ENCODE measurements around the gene LMX1A. TPM values are rescaled to one million over a fixed set of nuclear protein-coding genes. Genes with fewer than 3 reads are reported as not detected.

The LMX1A gene
- polyA plus RNA-seq, 1 donor from 2014 or later: 0.47 TPM

GRCh38 chr1:165344198-165344597 lies 12.3 kb downstream of the LMX1A start:
- Histone ChIP-seq H3K9me2 (ENCODE audit: insufficient read depth, low read length) (no peaks in the 10 kb centered on the region), H4K20me1 (ENCODE audit: insufficient read depth) (no peaks in the 10 kb centered on the region), H3F3A (ENCODE audit: insufficient read depth, low read length, poor library complexity, severe bottlenecking) (no peaks in the 10 kb centered on the region), H3K9ac (ENCODE audit: low read length) (no peak overlapping the region), H3K4me2 (ENCODE audit: low read length) (no peak overlapping the region), H3K79me2 (replicated peaks; ENCODE audit: insufficient read depth, low read length) (no peaks in the 10 kb centered on the region), H3K4me3 (ENCODE audit: low read length) (no peak overlapping the region), H3K27ac (ENCODE audit: low read length) (no peak overlapping the region), H3K9me3 (ENCODE audit: low read length) (no peaks in the 10 kb centered on the region), H2AFZ (ENCODE audit: low read depth, low read length) (no peak overlapping the region), H3K27me3 (ENCODE audit: insufficient read depth, low read depth, low read length) (peaks cover 10% of the 10 kb centered on the region), H3K36me3 (ENCODE audit: insufficient read depth, low read length) (no peaks in the 10 kb centered on the region)
- TF ChIP-seq RAD21 (conservative IDR thresholded peaks at IDR 0.05) (no peak), POLR2AphosphoS5 (IDR thresholded peaks at IDR 0.05) (no peak), REST (IDR thresholded peaks at IDR 0.05; ENCODE audit: borderline replicate concordance) (no peak), EZH2 (IDR thresholded peaks at IDR 0.05; ENCODE audit: borderline replicate concordance, insufficient read depth, low read length, poor library complexity, severe bottlenecking) (no peak), TAF1 (IDR thresholded peaks at IDR 0.05; ENCODE audit: low read depth) (no peak), MXI1 (conservative IDR thresholded peaks at IDR 0.05; ENCODE audit: poor library complexity, severe bottlenecking) (no peak), CTCF (IDR thresholded peaks at IDR 0.05; ENCODE audit: poor library complexity, severe bottlenecking) (no peak), SMC3 (conservative IDR thresholded peaks at IDR 0.05; ENCODE audit: poor library complexity) (no peak), EP300 (conservative IDR thresholded peaks at IDR 0.05; ENCODE audit: poor library complexity, severe bottlenecking) (no peak)

GRCh38 chr1:165342587-165342986 lies 13.9 kb downstream of the LMX1A start:
- H3K27me3 ChIP-seq (ENCODE audit: insufficient read depth, low read depth, low read length): peaks cover 10% of the 10 kb centered on the region
- H3F3A ChIP-seq (ENCODE audit: insufficient read depth, low read length, poor library complexity, severe bottlenecking): no peaks in the 10 kb centered on the region
- H3K9ac ChIP-seq (ENCODE audit: low read length): no peak overlapping the region
- H3K4me2 ChIP-seq (ENCODE audit: low read length): no peak overlapping the region
- no peak overlapping the region for H2AFZ ChIP-seq (ENCODE audit: low read depth, low read length)
- no peaks in the 10 kb centered on the region for H3K36me3 ChIP-seq (ENCODE audit: insufficient read depth, low read length)
- no peak overlapping the region for H3K4me3 ChIP-seq (ENCODE audit: low read length)
- no peaks in the 10 kb centered on the region for H4K20me1 ChIP-seq (ENCODE audit: insufficient read depth)
- H3K27ac ChIP-seq (ENCODE audit: low read length): no peak overlapping the region
- no peak for TF ChIP-seq REST (IDR thresholded peaks at IDR 0.05; ENCODE audit: borderline replicate concordance)
- TF ChIP-seq EZH2 (IDR thresholded peaks at IDR 0.05; ENCODE audit: borderline replicate concordance, insufficient read depth, low read length, poor library complexity, severe bottlenecking): no peak
- no peak for TF ChIP-seq CTCF (IDR thresholded peaks at IDR 0.05; ENCODE audit: poor library complexity, severe bottlenecking)
- no peak for TF ChIP-seq POLR2AphosphoS5 (IDR thresholded peaks at IDR 0.05)
- no peak for TF ChIP-seq TAF1 (IDR thresholded peaks at IDR 0.05; ENCODE audit: low read depth)
- no peak for TF ChIP-seq EP300 (conservative IDR thresholded peaks at IDR 0.05; ENCODE audit: poor library complexity, severe bottlenecking)
- no peak for TF ChIP-seq SMC3 (conservative IDR thresholded peaks at IDR 0.05; ENCODE audit: poor library complexity)
- no peak for TF ChIP-seq MXI1 (conservative IDR thresholded peaks at IDR 0.05; ENCODE audit: poor library complexity, severe bottlenecking)
- TF ChIP-seq RAD21 (conservative IDR thresholded peaks at IDR 0.05): no peak
- H3K9me2 ChIP-seq (ENCODE audit: insufficient read depth, low read length): no peaks in the 10 kb centered on the region
- H3K9me3 ChIP-seq (ENCODE audit: low read length): no peaks in the 10 kb centered on the region
- no peaks in the 10 kb centered on the region for H3K79me2 ChIP-seq (replicated peaks; ENCODE audit: insufficient read depth, low read length)

Data from neural cell (in vitro differentiated cells).